ENCODE results near the gene PGBD1. TPM values are rescaled to one million over a fixed set of nuclear protein-coding genes. Genes with fewer than 3 reads are reported as not detected.

PGBD1 gene
- total RNA-seq, 1 donor from 2014 or later: 5.2 TPM

DNA sequence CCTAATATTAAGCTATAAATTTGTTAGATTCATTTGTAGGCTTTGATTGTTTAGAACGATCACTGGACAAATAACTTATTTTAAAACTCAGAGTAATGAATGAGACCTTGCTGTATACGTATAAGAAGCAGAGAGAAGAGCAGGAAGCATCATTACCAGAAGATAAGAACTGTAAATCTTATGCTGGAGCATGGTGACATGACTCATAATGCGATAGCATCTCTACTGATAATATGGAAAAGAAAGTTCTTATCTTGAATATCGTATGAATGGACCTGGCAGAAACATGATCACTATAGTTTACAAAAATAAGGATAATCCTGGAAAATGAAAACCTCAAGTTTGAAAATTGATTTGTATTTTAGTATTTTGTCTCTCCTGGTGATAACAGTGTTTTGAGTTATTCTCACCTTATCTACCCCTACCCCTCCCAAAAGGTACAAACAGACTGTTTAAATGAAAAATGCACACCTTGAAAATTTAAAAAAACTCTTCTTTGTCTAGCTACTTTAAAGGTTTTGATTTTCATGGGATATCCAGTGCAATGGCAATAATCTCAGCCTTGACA, 16.5 kb upstream of the PGBD1 start:
- Histone ChIP-seq H3K9me3 (no peaks in the 10 kb centered on the region), H3K4me1 (peaks cover 30% of the 10 kb centered on the region), H3K4me3 (no peak overlapping the region), H3K27me3 (no peaks in the 10 kb centered on the region), H3K36me3 (no peaks in the 10 kb centered on the region), H3K27ac (no peak overlapping the region)
- TF ChIP-seq POLR2A (IDR thresholded peaks at IDR 0.05): no peak
- TF ChIP-seq, protein P1, sequence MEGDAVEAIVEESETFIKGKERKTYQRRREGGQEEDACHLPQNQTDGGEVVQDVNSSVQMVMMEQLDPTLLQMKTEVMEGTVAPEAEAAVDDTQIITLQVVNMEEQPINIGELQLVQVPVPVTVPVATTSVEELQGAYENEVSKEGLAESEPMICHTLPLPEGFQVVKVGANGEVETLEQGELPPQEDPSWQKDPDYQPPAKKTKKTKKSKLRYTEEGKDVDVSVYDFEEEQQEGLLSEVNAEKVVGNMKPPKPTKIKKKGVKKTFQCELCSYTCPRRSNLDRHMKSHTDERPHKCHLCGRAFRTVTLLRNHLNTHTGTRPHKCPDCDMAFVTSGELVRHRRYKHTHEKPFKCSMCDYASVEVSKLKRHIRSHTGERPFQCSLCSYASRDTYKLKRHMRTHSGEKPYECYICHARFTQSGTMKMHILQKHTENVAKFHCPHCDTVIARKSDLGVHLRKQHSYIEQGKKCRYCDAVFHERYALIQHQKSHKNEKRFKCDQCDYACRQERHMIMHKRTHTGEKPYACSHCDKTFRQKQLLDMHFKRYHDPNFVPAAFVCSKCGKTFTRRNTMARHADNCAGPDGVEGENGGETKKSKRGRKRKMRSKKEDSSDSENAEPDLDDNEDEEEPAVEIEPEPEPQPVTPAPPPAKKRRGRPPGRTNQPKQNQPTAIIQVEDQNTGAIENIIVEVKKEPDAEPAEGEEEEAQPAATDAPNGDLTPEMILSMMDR (IDR thresholded peaks at IDR 0.05): no peak
- TF ChIP-seq POLR2AphosphoS5 (IDR thresholded peaks at IDR 0.05; ENCODE audit: insufficient read depth in 1 of 2, low read depth in 1 of 2): no peak
- no peak for DNase-seq (ENCODE audit: extremely low spot score in 2 of 2)
- intact Hi-C loops (cut with DNase I): no loop called here

DNA sequence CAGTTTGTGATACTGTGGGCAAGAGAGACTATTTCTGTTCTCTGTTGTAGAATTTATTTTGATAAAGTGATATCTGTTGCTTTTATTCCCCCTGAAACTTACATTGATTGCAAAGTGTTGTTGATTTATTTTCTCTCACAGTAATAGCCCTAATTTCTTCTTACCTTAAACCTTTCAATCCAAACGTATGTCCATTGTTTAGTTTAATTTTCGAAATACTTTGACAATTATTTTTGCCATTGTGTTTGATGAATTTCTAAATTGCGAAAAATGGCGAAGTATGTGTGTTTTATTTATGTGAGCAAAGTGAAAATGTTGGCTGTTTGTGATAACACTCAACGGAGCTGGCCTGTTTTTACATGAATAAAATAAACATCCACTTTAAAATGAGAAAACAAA, 14.8 kb upstream of the PGBD1 start:
- H3K4me1 ChIP-seq: peaks cover 31% of the 10 kb centered on the region
- H3K27me3 ChIP-seq: no peaks in the 10 kb centered on the region
- H3K9me3 ChIP-seq: no peaks in the 10 kb centered on the region
- intact Hi-C loops (cut with DNase I): no loop called here
- peaks cover 0 to under 1% of the 10 kb centered on the region in 2 donors for H3K36me3 ChIP-seq
- peak overlapping the region; percentile 59 to 75 for H3K4me3 ChIP-seq
- no peak for DNase-seq (ENCODE audit: extremely low spot score in 2 of 2)
- TF ChIP-seq POLR2A (IDR thresholded peaks at IDR 0.05): no peak
- no peak for TF ChIP-seq POLR2AphosphoS5 (IDR thresholded peaks at IDR 0.05; ENCODE audit: insufficient read depth in 1 of 2, low read depth in 1 of 2)
- TF ChIP-seq, protein P1 (IDR thresholded peaks at IDR 0.05): no peak
- H3K27ac ChIP-seq: peak overlapping the region; percentile 84

DNA sequence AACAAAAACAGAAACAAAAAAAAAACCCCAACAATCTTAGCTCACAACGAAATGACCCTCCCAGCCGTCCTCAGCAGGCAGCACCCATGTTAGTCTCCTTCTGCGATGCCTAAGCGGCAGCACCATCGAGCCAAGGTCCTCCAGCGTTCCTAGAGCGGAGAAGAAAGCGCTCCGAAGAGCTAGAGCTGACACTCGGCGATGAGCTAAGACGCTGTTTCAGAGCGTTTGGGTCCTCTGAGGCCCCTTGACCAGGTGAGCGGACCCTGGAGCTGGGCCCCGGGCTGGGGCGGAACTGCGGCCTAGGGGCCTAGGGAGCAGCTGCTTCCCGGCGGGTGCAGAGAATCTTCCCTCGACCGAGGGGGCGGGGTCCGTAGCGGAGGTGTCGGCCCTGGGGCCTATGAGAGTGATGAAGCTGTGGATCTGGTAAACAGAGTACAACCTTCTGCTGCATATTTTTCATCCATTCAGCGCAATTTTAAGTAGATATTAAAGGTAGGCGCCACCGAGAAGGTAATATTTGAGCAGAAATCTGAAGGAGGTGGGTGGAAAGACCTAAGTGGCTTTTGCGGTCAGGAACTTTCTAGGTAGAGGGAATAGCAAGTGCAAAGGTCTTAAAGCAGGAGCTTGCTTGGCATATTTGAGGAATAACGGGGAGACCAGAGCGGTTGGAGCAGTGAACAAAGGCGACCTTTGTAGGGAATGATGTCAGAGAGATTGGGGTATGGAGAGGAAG, 14.2 kb upstream of the PGBD1 start, which contains the start of gene ZSCAN26:
ZSCAN26 (plus strand) TSS at position 182 of the 733 bp plus-strand sequence. CDS start 4,777 bp downstream, outside the sequence.
- Histone ChIP-seq H3K4me3 (peak within 1 kb of the TSS; percentile 59 to 75), H3K9me3 (no peaks in the 10 kb centered on the region), H3K27me3 (no peaks in the 10 kb centered on the region), H3K27ac (peak within 1 kb of the TSS; percentile 84), H3K36me3 (peaks cover 0 to 6% of the 10 kb centered on the region in 2 donors), H3K4me1 (peaks cover 31% of the 10 kb centered on the region)
- intact Hi-C loops (cut with DNase I): no loop called here
- TF ChIP-seq POLR2A (IDR thresholded peaks at IDR 0.05) (no peak), POLR2AphosphoS5 (IDR thresholded peaks at IDR 0.05; ENCODE audit: insufficient read depth in 1 of 2, low read depth in 1 of 2) (peak; percentile 51 to 90)
- TF ChIP-seq, protein P1 (IDR thresholded peaks at IDR 0.05): no peak
- DNase-seq (ENCODE audit: extremely low spot score in 2 of 2): no peak

DNA sequence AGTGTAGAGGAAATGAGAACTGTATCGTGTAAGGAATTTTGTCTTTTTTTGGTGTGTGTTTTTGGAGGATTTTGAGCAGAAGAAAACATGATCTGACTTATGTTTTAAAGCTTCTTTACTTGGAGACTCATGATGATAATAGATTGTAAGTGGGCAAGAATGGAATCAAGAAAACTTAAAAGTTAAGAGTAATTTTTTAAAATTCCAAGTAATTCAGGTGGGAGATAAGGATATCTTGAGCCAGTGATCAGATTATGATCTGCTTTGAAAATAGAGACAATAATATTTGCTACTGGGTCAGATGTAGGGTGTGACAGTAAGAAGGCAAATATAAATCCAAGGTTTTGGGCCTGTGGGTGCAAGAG, 13.7 kb upstream of the PGBD1 start:
- intact Hi-C loops (cut with DNase I): no loop called here

More for the DNA sequence above, 13.7 kb upstream of the PGBD1 start:
- peak overlapping the region; percentile 84 for H3K27ac ChIP-seq
- peaks cover 0 to 11% of the 10 kb centered on the region in 2 donors for H3K36me3 ChIP-seq
- H3K27me3 ChIP-seq: no peaks in the 10 kb centered on the region
- no peak for DNase-seq (ENCODE audit: extremely low spot score in 2 of 2)
- no peak for TF ChIP-seq POLR2AphosphoS5 (IDR thresholded peaks at IDR 0.05; ENCODE audit: insufficient read depth in 1 of 2, low read depth in 1 of 2)
- TF ChIP-seq, protein P1 (IDR thresholded peaks at IDR 0.05): no peak
- TF ChIP-seq POLR2A (IDR thresholded peaks at IDR 0.05): no peak
- H3K9me3 ChIP-seq: no peaks in the 10 kb centered on the region
- peaks cover 31% of the 10 kb centered on the region for H3K4me1 ChIP-seq
- H3K4me3 ChIP-seq: peak overlapping the region; percentile 59 to 75
